GM18498 (cell line): ENCODE results near the gene FOXO1.

Experiments used
- ATAC-seq: cut with Tn5 transposase; IDR thresholded peaks from one replicate; pipeline ENCODE4 v1.9.1; 2021; ENCODE audit warnings: mild to moderate bottlenecking, moderate library complexity; ENCODE audit not compliant: unreplicated experiment

Gene FOXO1

GRCh38 chr13:40517486-40518480 is 148.7 kb downstream of the FOXO1 start:
- ATAC-seq = peak; percentile 80

DNA sequence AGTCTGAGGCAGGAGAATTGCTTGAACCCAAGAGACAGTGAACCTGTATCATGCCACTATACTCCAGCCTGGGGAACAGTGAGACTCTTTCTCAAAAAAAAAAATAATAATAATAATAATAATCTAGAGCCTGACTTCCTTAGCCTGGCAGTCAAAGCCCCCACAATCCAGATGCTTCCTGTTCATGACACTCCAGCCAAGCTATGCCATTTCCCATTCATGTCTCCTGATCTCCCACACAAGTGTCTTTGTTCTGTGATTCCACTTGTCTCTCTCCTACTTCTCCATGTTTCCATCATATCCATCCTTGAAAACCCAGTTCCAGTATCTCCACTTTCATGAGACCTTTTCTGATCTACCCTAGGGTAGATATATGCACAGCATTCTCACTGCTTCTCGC is 150.7 kb downstream of the FOXO1 start:
- ATAC-seq = no peak

- no peak for ATAC-seq
Measured at GRCh38 chr13:40514802-40515201, 151.6 kb downstream of the FOXO1 start.

- ATAC-seq = no peak
Measured at GRCh38 chr13:40509876-40510275, 156.6 kb downstream of the FOXO1 start.

DNA sequence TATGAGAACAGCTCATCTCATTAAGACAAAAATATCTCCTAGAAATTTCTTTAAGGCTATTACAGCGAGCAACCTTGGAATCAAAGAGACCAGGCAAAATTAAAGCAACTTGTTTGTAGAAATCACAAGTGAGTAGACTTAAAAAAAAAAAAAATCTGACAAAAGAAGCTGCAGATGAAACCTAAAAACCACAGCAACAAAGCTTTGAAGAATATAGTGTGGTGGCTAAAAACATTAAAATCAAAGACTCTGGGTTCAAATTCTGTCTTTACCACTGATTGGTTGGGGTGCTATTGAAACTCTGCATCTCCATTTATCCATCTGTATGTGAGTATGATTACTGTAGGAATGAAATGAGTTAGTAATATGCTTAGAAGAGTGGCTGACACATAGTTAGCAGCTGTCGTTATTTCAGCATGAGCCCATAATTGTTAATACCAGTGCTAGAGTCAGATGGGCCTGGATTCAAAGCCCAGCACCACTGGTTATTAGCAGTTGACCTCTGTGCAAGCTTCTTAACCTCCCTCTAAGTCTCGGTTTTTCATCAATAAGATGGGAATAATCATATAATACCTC is 157.6 kb downstream of the FOXO1 start:
- ATAC-seq = no peak

GRCh38 chr13:40508127-40508526 is 158.3 kb downstream of the FOXO1 start:
- ATAC-seq = no peak

DNA sequence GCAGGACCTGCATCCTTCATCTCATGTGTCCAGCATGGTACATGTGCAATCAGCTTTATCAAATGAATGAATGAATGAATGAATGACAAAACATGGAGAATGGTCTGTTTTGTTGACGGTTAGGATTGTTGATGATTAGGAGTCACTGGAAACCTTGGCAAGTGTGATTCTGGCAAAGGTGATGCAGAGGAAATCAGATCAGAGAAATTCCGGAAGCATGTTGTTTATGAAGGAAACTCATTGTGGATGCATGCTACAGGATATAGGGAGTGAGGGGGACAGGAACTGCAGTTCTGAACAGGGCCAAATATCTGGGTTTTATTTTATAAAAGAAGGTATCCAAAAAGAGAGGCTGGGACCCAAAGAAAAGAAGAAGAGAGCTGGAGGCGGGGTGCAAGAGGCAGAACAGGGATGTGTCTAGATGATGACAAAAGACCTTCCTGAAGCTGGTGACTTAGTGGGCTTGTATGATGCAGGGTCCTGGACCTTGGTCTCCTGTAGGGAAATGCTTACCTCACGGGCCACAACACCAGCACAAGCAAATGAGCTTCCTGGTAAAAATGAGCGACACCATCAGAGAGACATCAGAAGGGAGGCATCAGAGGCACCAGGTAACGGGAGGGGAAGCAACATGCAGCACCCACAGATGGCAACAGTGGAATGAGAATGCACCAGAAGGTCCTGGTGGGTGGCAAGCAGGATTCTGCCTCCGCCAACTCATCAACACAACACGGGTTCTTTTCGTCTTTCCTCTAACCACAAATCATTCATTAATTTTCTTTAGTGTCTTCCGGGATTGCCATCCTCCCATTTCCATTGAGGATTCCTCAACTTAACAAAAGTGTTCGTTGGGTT is 159.6 kb downstream of the FOXO1 start:
- ATAC-seq = no peak
